Cardiac ventricle fibroblast (primary cell): Measurements from ENCODE around the gene PPP2R1A. TPM values are rescaled to one million over a fixed set of nuclear protein-coding genes. Genes with fewer than 3 reads are reported as not detected.

Experiments used
- total RNA-seq: library from RNA; depleted of rRNA; stranded (reverse); fragments of >200 nt; gene quantifications from 2 replicates; pipeline ENCODE4 v1.2.3, GENCODE V29; 2015

The PPP2R1A gene
- total RNA-seq = 223 and 229 TPM in 2 replicates

GRCh38 chr19:52189735-52190486 lies at the start of gene PPP2R1A:
Gene PPP2R1A (plus strand): TSS chr19:52190052. CDS start chr19:52190097, 45 bp downstream.

GRCh38 chr19:52171321-52172169 lies 18.3 kb upstream of the PPP2R1A start, which contains the start of gene ZNF836:
Gene ZNF836 (minus strand): TSS chr19:52171621. CDS start chr19:52168072, 3,549 bp downstream.

GRCh38 chr19:52269338-52270261 lies 79.7 kb downstream of the PPP2R1A start, which contains the start of gene ZNF766:
Gene ZNF766 (plus strand): TSS chr19:52269587. CDS start chr19:52269614, 27 bp downstream.

Other genes starting within 250 kb of the PPP2R1A start
- gene ZNF350, start 203.2 kb upstream of the PPP2R1A start, total RNA-seq = 7.3 and 8.5 TPM in 2 replicates
- gene ZNF615, start 181.8 kb upstream of the PPP2R1A start, total RNA-seq = 9.0 and 10.4 TPM in 2 replicates
- 7.2 and 8.1 TPM in 2 replicates for gene ZNF614, start 161.7 kb upstream of the PPP2R1A start, total RNA-seq
- gene ZNF432, start 141.2 kb upstream of the PPP2R1A start, total RNA-seq = 2.8 and 7.2 TPM in 2 replicates
- gene ZNF841, start 94.3 kb upstream of the PPP2R1A start, total RNA-seq = 10.5 and 18.7 TPM in 2 replicates
- 7.1 and 11.5 TPM in 2 replicates for gene ZNF616, start 50.1 kb upstream of the PPP2R1A start, total RNA-seq
- gene ZNF836, start 18.4 kb upstream of the PPP2R1A start, total RNA-seq = 10.4 and 12.8 TPM in 2 replicates
- 7.7 and 12.7 TPM in 2 replicates for gene ZNF766, start 79.5 kb downstream of the PPP2R1A start, total RNA-seq
- gene ZNF480, start 107.1 kb downstream of the PPP2R1A start, total RNA-seq = 11.5 and 12.6 TPM in 2 replicates
- gene ZNF610, start 146.2 kb downstream of the PPP2R1A start, total RNA-seq = 4.1 and 4.6 TPM in 2 replicates
- gene ZNF880, start 179.9 kb downstream of the PPP2R1A start, total RNA-seq = 15.2 and 28.0 TPM in 2 replicates
- gene ZNF528, start 207.8 kb downstream of the PPP2R1A start, total RNA-seq = 10.4 and 19.5 TPM in 2 replicates
- gene ZNF534, start 239.1 kb downstream of the PPP2R1A start, total RNA-seq = 0.06 TPM in 1 of 2 replicates, not detected in the other